Measurements from ENCODE around the gene RGPD6.
"Not testable (repeated sequence)": the region's sequence is repeated elsewhere in the genome, so short reads cannot be mapped to it uniquely, and the experiment has no call there.

GRCh38 chr2:110588520-110588919 is 11.5 kb upstream of the RGPD6 start:
- TF ChIP-seq CTCF, EP300, POLR2A, POLR2AphosphoS5 (IDR thresholded peaks at IDR 0.05): not testable (repeated sequence)
